MCF 10A (cell line): ENCODE data around the gene MBTD1. TPM values are rescaled to one million over a fixed set of nuclear protein-coding genes. Genes with fewer than 3 reads are reported as not detected.
A peak's percentile ranks its signal among the peaks of the same experiment; 100 is the strongest.

Source experiments
- Bru-seq: library from RNA; stranded (reverse); fragments of 400-500 nt; gene quantifications from one replicate; lab custom pipeline; 2021; lab: Mats Ljungman, UMichigan
- BruChase-seq, 2 experiments: library from RNA; stranded (reverse); fragments of 400-500 nt; gene quantifications; one replicate each; lab custom pipeline; 2021; lab: Mats Ljungman, UMichigan
- BruUV-seq: library from RNA; stranded (reverse); fragments of 400-500 nt; replicated peaks from 2 replicates; lab custom pipeline; 2021; lab: Mats Ljungman, UMichigan
- CTCF ChIA-PET: fragments of 300-600 bp; sonication (Branson Sonifier 250); formaldehyde crosslinking; extraction: SDS; loops from one replicate; lab custom pipeline; 2021; ENCODE audit warnings: antibody characterized with exemption, inconsistent platforms; lab: Yijun Ruan, JAX
- POLR2A ChIA-PET: fragments of 300-600, 350-650 bp; sonication (Branson Sonifier 250); formaldehyde crosslinking; extraction: SDS; loops from one replicate; lab custom pipeline; 2020; ENCODE audit warnings: antibody characterized with exemption, inconsistent platforms; lab: Yijun Ruan, JAX
- DNase-seq: peaks from one replicate; pipeline ENCODE4 v3.0.0-alpha.2; 2018; ENCODE audit not compliant: unreplicated experiment
- H3K27ac Mint-ChIP-seq: one replicate; pipeline ENCODE4 v1.8.0; 2022; ENCODE audit warnings: mild to moderate bottlenecking, low read depth, mixed read lengths; ENCODE audit not compliant: unreplicated experiment
- H3K27me3 Mint-ChIP-seq: one replicate; pipeline ENCODE4 v1.8.0; 2022; ENCODE audit warnings: mixed read lengths; ENCODE audit not compliant: insufficient read depth, unreplicated experiment
- H3K36me3 Mint-ChIP-seq: one replicate; pipeline ENCODE4 v1.8.0; 2022; ENCODE audit warnings: mild to moderate bottlenecking, moderate library complexity, mixed read lengths; ENCODE audit not compliant: insufficient read depth, unreplicated experiment
- H3K4me1 Mint-ChIP-seq: one replicate; pipeline ENCODE4 v1.8.0; 2022; ENCODE audit warnings: mixed read lengths; ENCODE audit not compliant: insufficient read depth, unreplicated experiment
- H3K4me3 Mint-ChIP-seq: one replicate; pipeline ENCODE4 v1.8.0; 2022; ENCODE audit warnings: mild to moderate bottlenecking, moderate library complexity, mixed read lengths; ENCODE audit not compliant: unreplicated experiment
- H3K9me3 Mint-ChIP-seq: one replicate; pipeline ENCODE4 v1.8.0; 2022; ENCODE audit warnings: mixed read lengths; ENCODE audit not compliant: unreplicated experiment
- CTCF ChIP-seq: fragments of 200-600 bp; IDR thresholded peaks from one replicate; pipeline ENCODE4 v1.8.0; 2022; ENCODE audit warnings: antibody characterized with exemption, mild to moderate bottlenecking; ENCODE audit not compliant: unreplicated experiment
- intact Hi-C: fragments of 100-400 bp; cut with micrococcal nuclease; formaldehyde crosslinking; loops from 2 replicates; pipeline ENCODE4 v1.14.1; 2022
- long read RNA-seq: library from polyadenylated mRNA; stranded (forward); transcript quantifications from one replicate; pipeline ENCODE4 v2.0.0, GENCODE V29; 2022
- total RNA-seq: library from RNA; stranded (reverse); gene quantifications from 2 replicates; pipeline ENCODE4 v1.2.3, GENCODE V29; 2022

The MBTD1 gene
- total RNA-seq, result 7.4 and 7.7 TPM in 2 replicates
- Bru-seq, nascent RNA, result percentile 80 among the genes with signal in this experiment
- percentile 65 among the genes with signal in this experiment for BruChase-seq, experiment 1, labeled RNA remaining after a 6-hour chase
- percentile 75 among the genes with signal in this experiment for BruChase-seq, experiment 2, labeled RNA remaining after a 2-hour chase
- long read RNA-seq, partial matches to known transcripts, result 4 of 5 reads
- long read RNA-seq, other reads (novel, unspliced or antisense), result 1 of 5 reads

- intact Hi-C loops, result loop anchor here (2.0 kb wide), 1 partner anchor 93 kb away; the partner anchor contains the start of gene NME2
- TF ChIP-seq CTCF, result no peak
- H3K4me1 Mint-ChIP-seq, result peaks cover 35% of the 10 kb centered on the region
- ChIA-PET CTCF (no interaction called here), POLR2A (interaction anchor here (1.7 to 2.2 kb wide), 2 partner anchors 94 to 106 kb away, joined by 4 to 8 read pairs; partner anchors contain the start of genes NME1 and NME2)
- peak within 1 kb of the TSS; percentile 96 for H3K27ac Mint-ChIP-seq
- H3K9me3 Mint-ChIP-seq, result no peaks in the 10 kb centered on the region
- H3K4me3 Mint-ChIP-seq, result peak within 1 kb of the TSS; percentile 74
- no TSS peak for BruUV-seq
- peaks cover 50% of the 10 kb centered on the region for H3K36me3 Mint-ChIP-seq
- no peaks in the 10 kb centered on the region for H3K27me3 Mint-ChIP-seq
- DNase-seq, result peak; percentile 96
These were observed at the start of gene MBTD1 for GRCh38 chr17:51259564-51260236. MBTD1 (minus strand) TSS chr17:51260049; CDS start chr17:51225161, 34,888 bp downstream.

GRCh38 chr17:51305182-51305581, 45.3 kb upstream of the MBTD1 start:
- H3K4me3 Mint-ChIP-seq, result no peak overlapping the region
- no peak overlapping the region for H3K27ac Mint-ChIP-seq
- BruUV-seq, result no TSS peak
- TF ChIP-seq CTCF, result no peak
- intact Hi-C loops, result no loop called here
- ChIA-PET CTCF (interaction anchor here (0.6 to 1.6 kb wide), 3 partner anchors 19 to 459 kb away, joined by 3 to 5 read pairs (median 3); no protein-coding TSS in a partner anchor), POLR2A (no interaction called here)
- peaks cover 14% of the 10 kb centered on the region for H3K9me3 Mint-ChIP-seq
- no peaks in the 10 kb centered on the region for H3K4me1 Mint-ChIP-seq
- DNase-seq, result no peak
- H3K36me3 Mint-ChIP-seq, result no peaks in the 10 kb centered on the region
- no peaks in the 10 kb centered on the region for H3K27me3 Mint-ChIP-seq

GRCh38 chr17:51299859-51300258, 40.0 kb upstream of the MBTD1 start:
- ChIA-PET CTCF (interaction anchor here (0.6 to 5.4 kb wide), 11 partner anchors 10 to 995 kb away, joined by 3 to 93 read pairs (median 4); no protein-coding TSS in a partner anchor), POLR2A (no interaction called here)
- TF ChIP-seq CTCF, result no peak
- Mint-ChIP-seq H3K4me3 (no peak overlapping the region), H3K27me3 (no peaks in the 10 kb centered on the region), H3K4me1 (no peaks in the 10 kb centered on the region), H3K9me3 (no peaks in the 10 kb centered on the region), H3K27ac (no peak overlapping the region), H3K36me3 (peaks cover 18% of the 10 kb centered on the region)
- intact Hi-C loops, result loop anchor here (1.0 kb wide), 1 partner anchor 236 kb away; no protein-coding TSS in a partner anchor
- no TSS peak for BruUV-seq
- no peak for DNase-seq
